Measurements from ENCODE around the gene LIPC.

DNA sequence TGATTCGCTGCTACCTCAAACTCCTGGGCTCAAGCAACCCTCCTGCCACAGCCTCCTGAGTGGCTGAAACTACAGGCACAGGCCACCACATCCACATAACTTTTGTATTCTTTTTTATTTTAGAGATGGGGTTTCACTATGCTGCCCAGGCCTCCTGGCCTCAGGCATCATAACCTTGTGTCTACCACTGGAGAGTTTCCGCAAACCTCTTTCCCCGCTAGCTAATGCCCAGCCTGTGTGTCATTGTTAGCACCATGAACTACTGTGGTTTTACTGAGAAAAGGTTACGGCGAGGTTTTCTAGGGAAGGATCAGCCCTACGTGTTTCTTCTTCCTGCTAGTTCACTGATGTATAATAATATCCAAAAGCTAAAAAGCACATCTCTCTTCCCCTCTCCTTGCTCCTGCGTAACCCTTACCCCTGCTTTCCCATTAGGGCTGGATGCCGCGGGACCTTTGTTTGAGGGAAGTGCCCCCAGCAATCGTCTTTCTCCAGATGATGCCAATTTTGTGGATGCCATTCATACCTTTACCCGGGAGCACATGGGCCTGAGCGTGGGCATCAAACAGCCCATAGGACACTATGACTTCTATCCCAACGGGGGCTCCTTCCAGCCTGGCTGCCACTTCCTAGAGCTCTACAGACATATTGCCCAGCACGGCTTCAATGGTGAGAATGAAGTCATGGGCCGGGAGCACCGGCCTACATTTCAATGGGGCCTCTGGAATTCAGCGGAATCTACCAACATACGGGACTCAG, 113.7 kb downstream of the LIPC start:
- TF ChIP-seq, protein P1, sequence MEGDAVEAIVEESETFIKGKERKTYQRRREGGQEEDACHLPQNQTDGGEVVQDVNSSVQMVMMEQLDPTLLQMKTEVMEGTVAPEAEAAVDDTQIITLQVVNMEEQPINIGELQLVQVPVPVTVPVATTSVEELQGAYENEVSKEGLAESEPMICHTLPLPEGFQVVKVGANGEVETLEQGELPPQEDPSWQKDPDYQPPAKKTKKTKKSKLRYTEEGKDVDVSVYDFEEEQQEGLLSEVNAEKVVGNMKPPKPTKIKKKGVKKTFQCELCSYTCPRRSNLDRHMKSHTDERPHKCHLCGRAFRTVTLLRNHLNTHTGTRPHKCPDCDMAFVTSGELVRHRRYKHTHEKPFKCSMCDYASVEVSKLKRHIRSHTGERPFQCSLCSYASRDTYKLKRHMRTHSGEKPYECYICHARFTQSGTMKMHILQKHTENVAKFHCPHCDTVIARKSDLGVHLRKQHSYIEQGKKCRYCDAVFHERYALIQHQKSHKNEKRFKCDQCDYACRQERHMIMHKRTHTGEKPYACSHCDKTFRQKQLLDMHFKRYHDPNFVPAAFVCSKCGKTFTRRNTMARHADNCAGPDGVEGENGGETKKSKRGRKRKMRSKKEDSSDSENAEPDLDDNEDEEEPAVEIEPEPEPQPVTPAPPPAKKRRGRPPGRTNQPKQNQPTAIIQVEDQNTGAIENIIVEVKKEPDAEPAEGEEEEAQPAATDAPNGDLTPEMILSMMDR (IDR thresholded peaks at IDR 0.05): no peak
- no peak for TF ChIP-seq POLR2A (IDR thresholded peaks at IDR 0.05)
- no peak for TF ChIP-seq POLR2AphosphoS5 (IDR thresholded peaks at IDR 0.05; ENCODE audit: insufficient read depth in 1 of 2, low read depth in 1 of 2)
